NT2/D1 (cell line): ENCODE data around the gene DCLK1.

Source experiments
- SUZ12 ChIP-seq: IDR thresholded peaks from 2 replicates; pipeline ENCODE4 v1.6.1; 2011; ENCODE audit not compliant: insufficient read length, insufficient read depth; ENCODE audit errors: extremely low read depth
- YY1 ChIP-seq: IDR thresholded peaks from 2 replicates; pipeline ENCODE4 v1.6.1; 2011; ENCODE audit not compliant: insufficient read length, insufficient read depth
- ZNF274 ChIP-seq: IDR thresholded peaks from 2 replicates; pipeline ENCODE4 v1.6.1; 2011; ENCODE audit warnings: mild to moderate bottlenecking, low read depth, low read length

GRCh38 chr13:35768073-35768472 is 363.1 kb downstream of the DCLK1 start:
- TF ChIP-seq YY1: no peak
- TF ChIP-seq ZNF274: no peak
- no peak for TF ChIP-seq SUZ12
